ENCODE results near the gene TMEM143. TPM values are rescaled to one million over a fixed set of nuclear protein-coding genes. Genes with fewer than 3 reads are reported as not detected.

TMEM143 gene
- total and polyA plus RNA-seq, 10 of the 15 experiments (the other 5 are each of a cell fraction or from before 2014, with no cell fraction given), result 1.5 to 19.5 (median 10.1) TPM

- Histone ChIP-seq H4K20me1 (ENCODE audit: control insufficient read depth, insufficient read depth) (no peaks in the 10 kb centered on the region), H3K9ac (ENCODE audit: control insufficient read depth, insufficient read depth, low read length) (no peak overlapping the region), H3K27ac (ENCODE audit: control insufficient read depth, insufficient read depth) (no peak overlapping the region), H3K27me3 (replicated peaks in 1 of 2; ENCODE audit: control insufficient read depth in 2 of 2, insufficient read depth in 2 of 2, low read length in 1 of 2) (no peaks in the 10 kb centered on the region), H2AFZ (ENCODE audit: control insufficient read depth, low read depth, low read length) (no peak overlapping the region), H3K36me3 (ENCODE audit: control insufficient read depth in 2 of 2, insufficient read depth in 2 of 2, low read length in 1 of 2) (peaks cover 0 to 2% of the 10 kb centered on the region in 2 experiments; a peak in 3 of 4 replicates), H3K4me1 (ENCODE audit: control insufficient read depth, insufficient read depth, low read length) (no peaks in the 10 kb centered on the region), H3K4me3 (no peak overlapping the region), H3K79me2 (ENCODE audit: control insufficient read depth, insufficient read depth, low read length) (no peaks in the 10 kb centered on the region), H3K9me3 (replicated peaks; ENCODE audit: control insufficient read depth, insufficient read depth, low read length) (no peaks in the 10 kb centered on the region), H3K4me2 (ENCODE audit: control insufficient read depth, insufficient read depth) (no peak overlapping the region)
- in situ Hi-C loops (cut with MboI), result no loop called here
- DNase-seq (ENCODE audit: low read depth, low spot score) (no peak), FAIRE-seq (no peak), ATAC-seq (no peak)
- CTCF ChIA-PET, result no interaction called here
- intact Hi-C loops (cut with micrococcal nuclease; ENCODE audit: unreplicated experiment), result no loop called here
- BruUV-seq (replicated peaks), result no TSS peak
- POLR2A ChIA-PET, result no interaction called here
- TF ChIP-seq PBX3 (IDR thresholded peaks at IDR 0.05; ENCODE audit: insufficient replicate concordance, low read depth, low read length), result no peak
- no peak for TF ChIP-seq NR2F1 (conservative IDR thresholded peaks at IDR 0.05)
- no peak for TF ChIP-seq RUNX3 (IDR thresholded peaks at IDR 0.05; ENCODE audit: low read length)
- TF ChIP-seq NFIC (IDR thresholded peaks at IDR 0.05; ENCODE audit: low read depth, low read length), result no peak
- TF ChIP-seq ETV6 (conservative IDR thresholded peaks at IDR 0.05 in 1 of 2, IDR thresholded peaks at IDR 0.05 in 1 of 2; ENCODE audit: borderline replicate concordance in 1 of 2, low read depth in 1 of 2), result no peak
- TF ChIP-seq YBX1 (IDR thresholded peaks at IDR 0.05), result no peak
- TF ChIP-seq NRF1 (conservative IDR thresholded peaks at IDR 0.05; ENCODE audit: low read depth, low read length), result no peak
- no peak for TF ChIP-seq MAX (IDR thresholded peaks at IDR 0.05; ENCODE audit: low read depth, low read length)
- TF ChIP-seq KLF5 (IDR thresholded peaks at IDR 0.05; ENCODE audit: partially characterized antibody), result no peak
- no peak for TF ChIP-seq NR2C1 (IDR thresholded peaks at IDR 0.05)
- TF ChIP-seq FOXK2 (IDR thresholded peaks at IDR 0.05), result no peak
- no peak for TF ChIP-seq ATF2 (IDR thresholded peaks at IDR 0.05; ENCODE audit: low read length)
- no peak for TF ChIP-seq RCOR1 (conservative IDR thresholded peaks at IDR 0.05; ENCODE audit: low read depth, low read length)
- no peak for TF ChIP-seq JUNB (IDR thresholded peaks at IDR 0.05)
- TF ChIP-seq ZNF592 (IDR thresholded peaks at IDR 0.05), result no peak
- no peak for TF ChIP-seq RFX5 (IDR thresholded peaks at IDR 0.05; ENCODE audit: low read depth, low read length)
- TF ChIP-seq MTA3 (IDR thresholded peaks at IDR 0.05; ENCODE audit: borderline replicate concordance, low read length), result no peak
- no peak for TF ChIP-seq CBFB (IDR thresholded peaks at IDR 0.05; ENCODE audit: low read depth)
- RAD21 ChIA-PET (ENCODE audit: unreplicated experiment), result no interaction called here
- 89% methylated on average over 23 of the region's 23 CpGs for WGBS (ENCODE audit: insufficient coverage, insufficient replicate concordance, low lambda C conversion rate, missing lambda C conversion rate)
- SMC1A ChIA-PET (ENCODE audit: uncharacterized antibody, unreplicated experiment), result no interaction called here
Measured at GRCh38 chr19:48342841-48343540, 20.7 kb downstream of the TMEM143 start.

Measured in GM12878 (cell line).